HCEC 1CT (cell line): ENCODE data around the gene TGFB1.
"Not testable (repeated sequence)": the region's sequence is repeated elsewhere in the genome, so short reads cannot be mapped to it uniquely, and the experiment has no call there.

Experiments
- DNase-seq: peaks from one replicate; pipeline ENCODE4 v3.0.0-alpha.2; 2017

Gene TGFB1

DNA sequence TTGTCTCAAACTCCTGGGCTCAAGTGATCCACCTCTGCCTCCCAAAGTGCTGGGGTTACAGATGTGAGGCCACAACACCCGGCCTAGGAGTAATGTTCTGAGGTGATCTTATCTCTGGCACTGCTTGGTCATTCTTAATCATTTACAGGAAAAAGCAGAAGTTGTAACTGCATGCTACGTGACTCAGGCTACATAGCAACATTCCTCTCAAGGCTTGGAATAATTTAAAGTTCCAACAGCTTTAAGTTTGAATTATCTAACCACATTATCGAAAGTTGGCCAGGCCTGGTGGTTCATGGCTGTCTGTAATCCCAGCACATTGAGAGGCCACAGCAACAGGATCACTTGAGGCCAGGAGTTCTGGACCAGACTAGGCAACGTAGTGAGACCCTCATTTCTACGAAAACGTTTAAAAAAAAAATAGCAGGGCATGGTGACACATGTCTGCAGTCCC, 14.2 kb upstream of the TGFB1 start:
- peak; percentile 94 for DNase-seq

DNA sequence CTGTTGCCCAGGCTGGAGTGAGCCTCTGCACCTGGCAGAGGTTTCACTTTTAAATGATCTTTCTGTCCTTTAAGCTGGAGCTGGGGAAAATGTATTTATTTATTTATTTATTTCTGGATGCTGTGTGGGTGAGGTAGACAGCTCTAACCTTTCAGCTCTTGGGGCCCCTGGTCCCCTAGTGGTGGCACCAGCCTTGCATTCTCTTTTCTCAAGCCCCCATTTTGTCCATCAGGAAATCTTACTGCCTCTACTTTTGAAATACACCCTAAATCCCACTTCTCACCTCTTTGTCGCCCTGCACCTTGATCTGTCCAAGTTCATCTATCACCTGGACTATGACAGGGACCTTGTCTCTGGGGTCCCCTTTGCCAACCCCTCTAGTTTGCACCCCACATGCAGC, 12.4 kb upstream of the TGFB1 start:
- DNase-seq: peak; percentile 14

DNA sequence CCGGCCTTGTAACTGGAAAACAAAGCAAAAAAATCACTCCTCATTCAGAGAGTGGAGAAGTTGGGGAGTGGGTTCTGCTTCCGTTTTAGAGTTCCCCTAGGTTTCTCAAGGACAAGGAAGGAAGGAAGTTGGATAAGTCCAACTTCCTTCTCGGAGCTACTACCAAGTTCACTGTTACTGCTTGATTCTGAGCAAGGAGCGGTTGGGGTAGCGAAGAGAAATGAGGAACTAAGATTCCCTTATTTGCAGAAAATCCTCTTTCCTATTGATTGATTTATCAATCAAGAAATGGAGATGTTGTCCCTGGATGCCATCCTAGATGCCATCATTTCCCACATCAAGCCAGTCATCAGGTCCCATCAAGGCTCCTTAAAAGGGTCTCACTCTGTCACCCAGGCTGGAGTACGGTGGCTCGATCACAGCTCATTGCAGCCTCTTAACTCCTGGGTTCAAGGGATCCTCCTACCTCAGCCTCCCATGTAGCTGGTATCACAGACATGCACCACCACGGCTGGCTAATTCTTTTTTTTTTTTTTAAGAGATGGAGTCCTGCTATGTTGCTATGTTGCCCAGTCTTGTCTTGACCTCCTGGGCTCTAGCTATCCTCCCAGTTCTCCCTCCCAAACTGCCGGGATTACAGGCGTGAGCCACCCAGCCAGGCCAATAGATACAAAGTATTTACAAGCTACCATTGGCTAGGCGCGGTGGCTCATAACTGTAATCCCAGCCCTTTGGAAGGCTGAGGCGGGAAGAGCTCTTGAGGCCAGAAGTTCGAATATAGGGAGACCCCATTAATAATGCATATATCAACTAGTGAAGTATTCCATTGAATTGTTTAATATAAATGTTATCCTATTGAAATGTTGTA, 11.0 kb upstream of the TGFB1 start:
- no peak for DNase-seq

GRCh38 chr19:41363753-41364523, 10.2 kb upstream of the TGFB1 start, which contains the start of gene B9D2:
Gene B9D2 (minus strand): TSS chr19:41364149. CDS start chr19:41363519, 630 bp downstream.
- DNase-seq: peak; percentile 98

DNA sequence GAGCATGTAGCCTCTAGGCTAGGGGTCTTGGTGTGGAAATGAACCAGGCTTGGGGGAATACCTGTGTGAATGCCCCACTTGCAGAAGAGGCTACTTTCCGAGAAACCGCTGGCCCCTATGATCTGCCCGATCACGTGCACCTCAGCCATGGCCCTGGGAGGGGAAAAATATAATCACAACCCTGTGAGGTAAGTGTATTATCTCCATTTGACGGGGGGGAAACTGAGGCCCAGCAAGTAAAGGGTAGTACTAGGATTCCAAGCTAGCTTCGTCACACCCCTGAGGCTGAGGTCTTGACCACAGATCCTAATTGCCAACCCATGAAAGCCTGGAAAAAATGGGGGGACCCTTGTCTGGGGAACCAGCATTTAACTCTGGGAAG, 9.6 kb upstream of the TGFB1 start:
- no peak for DNase-seq

DNA sequence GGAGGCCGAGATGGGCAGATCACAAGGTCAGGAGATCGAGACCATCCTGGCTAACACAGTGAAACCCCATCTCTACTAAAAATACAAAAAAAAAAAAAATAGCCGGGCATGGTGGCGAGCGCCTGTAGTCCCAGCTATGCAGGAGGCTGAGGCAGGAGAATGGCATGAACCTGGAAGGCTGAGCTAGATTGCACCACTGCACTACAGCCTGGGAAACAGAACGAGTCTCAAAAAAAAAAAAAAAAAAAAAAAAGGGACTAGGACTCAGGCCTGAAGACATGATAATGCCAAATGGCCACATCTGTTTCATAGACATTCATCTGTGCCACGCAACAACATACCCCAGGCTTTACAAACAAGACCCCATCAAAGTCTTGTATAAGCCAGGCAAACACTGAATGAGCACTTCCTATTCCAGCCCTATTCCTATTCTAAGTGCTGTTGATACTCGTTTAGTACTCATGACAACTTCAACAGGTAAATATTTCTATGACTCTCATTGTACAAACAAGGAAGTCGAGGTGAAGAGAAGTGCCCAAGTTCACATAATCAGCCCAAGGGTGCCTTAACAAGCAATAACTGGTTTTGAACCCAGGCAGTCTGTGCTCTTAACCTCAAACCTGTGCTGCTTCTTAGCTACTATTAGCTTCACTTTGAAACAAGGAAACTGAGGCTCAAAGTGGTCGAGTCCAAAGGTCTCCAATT, 8.6 kb upstream of the TGFB1 start:
- DNase-seq: no peak

DNA sequence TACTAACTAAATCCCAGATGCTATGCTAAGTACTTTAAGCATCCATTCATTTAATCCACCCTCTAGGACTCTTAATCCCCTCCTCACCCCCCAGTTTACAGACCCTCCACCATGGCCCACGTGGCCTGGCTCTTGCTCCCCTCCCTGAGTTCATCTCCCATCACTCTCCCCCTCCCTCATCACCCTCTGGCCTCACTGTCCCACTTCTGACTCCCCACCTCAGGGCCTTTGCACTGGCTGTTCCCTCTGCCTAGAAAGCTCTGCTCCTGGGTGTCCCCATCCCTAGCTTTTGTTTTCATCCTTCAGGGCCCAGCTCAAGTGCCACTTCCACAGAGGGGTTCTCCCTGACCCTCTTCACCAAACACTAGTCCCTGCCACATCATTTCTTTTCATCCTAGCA, 6.0 kb upstream of the TGFB1 start:
- no peak for DNase-seq

DNA sequence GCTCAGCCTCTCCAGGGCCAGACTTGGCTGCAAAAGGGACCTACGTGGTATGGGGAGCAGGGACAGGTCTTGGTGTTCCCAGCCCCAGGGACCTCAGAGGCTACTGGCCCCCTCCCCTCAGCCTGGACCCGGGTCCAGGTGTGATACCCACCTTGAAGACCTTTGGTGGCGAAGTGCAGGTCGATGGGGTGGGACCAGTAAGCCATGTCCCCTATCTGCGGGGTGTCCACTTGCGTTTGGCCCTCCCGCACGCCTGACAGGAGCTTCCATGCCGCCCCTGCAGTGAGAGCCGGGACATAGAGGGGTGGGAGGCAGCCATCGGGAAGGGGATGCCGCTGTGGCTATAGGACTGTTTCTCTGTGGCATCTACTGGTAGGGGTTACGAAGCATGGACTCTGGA, 4.0 kb upstream of the TGFB1 start:
- DNase-seq: no peak

GRCh38 chr19:41356984-41357739, 3.4 kb upstream of the TGFB1 start:
- DNase-seq: no peak

DNA sequence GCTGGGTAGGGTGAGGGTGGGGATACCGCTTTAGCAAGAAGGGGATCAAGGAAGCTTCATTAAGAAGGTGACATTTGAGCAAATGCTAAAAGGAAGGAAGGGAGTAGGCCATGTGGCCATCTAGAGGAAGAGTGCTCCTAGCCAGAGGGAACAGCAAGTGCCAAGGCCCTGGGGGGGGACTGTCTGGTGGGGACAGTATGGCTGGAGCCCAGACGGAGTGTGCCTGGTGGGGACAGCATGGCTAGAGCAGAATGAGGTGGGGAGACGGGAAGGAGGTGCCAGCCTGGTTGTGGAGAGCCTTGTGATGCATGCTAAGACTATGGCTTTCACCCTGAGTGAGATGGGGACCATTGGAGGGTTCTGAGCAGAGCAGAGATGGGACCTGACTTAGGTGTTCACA, 2.1 kb upstream of the TGFB1 start:
- DNase-seq: no peak

GRCh38 chr19:41355035-41355434, 1.3 kb upstream of the TGFB1 start:
- no peak for DNase-seq

DNA sequence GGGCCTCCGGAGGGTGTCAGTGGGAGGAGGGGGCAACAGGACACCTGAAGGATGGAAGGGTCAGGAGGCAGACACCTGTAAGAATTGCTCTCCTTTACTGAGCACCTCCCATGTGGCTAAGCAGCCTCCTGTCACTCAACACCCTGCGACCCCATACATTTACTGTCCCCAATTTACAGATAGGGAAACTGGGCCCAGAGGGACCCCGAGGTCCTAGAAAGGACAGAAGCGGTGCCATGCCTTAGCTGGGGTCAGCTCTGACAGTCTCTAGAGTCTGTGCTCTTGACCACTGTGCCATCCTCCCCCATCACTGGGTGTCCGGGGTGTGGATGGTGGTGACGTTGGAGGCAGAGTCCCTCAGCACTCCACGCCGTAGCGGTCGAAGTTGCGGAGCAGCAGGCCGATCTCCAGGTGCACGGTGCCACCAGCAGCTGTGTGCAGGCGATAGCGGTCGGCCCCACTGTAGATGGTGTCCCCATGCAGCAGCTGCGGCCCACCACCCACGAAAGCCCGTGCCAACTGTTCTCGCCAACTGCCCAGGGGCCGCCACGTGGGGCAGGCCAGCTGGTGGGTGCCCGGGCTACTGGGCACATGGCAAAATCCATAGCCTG, 726 bp upstream of the TGFB1 start:
- no peak for DNase-seq

DNA sequence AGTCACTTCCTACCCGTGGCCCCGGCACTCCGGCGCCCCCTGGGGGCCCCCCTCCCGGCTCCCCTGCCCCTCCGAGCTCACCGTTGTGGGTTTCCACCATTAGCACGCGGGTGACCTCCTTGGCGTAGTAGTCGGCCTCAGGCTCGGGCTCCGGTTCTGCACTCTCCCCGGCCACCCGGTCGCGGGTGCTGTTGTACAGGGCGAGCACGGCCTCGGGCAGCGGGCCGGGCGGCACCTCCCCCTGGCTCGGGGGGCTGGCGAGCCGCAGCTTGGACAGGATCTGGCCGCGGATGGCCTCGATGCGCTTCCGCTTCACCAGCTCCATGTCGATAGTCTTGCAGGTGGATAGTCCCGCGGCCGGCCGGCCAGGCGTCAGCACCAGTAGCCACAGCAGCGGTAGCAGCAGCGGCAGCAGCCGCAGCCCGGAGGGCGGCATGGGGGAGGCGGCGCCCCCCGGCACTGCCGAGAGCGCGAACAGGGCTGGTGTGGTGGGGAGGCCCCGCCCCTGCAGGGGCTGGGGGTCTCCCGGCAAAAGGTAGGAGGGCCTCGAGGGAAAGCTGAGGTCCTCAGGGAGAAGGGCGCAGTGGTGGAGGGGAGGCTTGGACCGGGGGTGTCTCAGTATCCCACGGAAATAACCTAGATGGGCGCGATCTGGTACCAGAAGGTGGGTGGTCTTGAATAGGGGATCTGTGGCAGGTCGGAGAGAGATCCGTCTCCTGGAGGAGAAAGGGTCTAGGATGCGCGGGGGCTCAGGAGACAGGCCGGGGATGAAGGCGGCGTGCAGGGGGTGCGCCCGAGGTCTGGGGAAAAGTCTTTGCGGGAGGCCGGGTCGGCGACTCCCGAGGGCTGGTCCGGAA, 885 bp downstream of the TGFB1 start:
- DNase-seq: peak; percentile 58

DNA sequence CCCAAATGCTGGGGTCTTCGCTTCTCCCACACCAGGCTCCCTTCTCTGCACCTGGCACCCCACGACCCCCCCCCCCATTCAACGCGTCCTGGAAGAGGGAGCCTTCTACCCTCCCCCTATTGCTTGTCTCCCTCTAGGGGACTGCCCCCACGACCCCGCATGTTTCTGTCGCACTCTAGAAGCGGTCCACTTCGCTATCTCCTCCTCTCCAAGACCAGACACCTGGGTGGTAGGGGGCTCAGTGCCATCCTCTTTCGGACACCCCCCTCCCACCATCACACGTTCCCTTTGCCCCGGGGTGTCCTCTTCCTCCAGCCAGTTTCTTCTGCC, 1.5 kb downstream of the TGFB1 start:
- DNase-seq: no peak

GRCh38 chr19:41351339-41352245, 2.1 kb downstream of the TGFB1 start:
- peak; percentile 22 for DNase-seq

DNA sequence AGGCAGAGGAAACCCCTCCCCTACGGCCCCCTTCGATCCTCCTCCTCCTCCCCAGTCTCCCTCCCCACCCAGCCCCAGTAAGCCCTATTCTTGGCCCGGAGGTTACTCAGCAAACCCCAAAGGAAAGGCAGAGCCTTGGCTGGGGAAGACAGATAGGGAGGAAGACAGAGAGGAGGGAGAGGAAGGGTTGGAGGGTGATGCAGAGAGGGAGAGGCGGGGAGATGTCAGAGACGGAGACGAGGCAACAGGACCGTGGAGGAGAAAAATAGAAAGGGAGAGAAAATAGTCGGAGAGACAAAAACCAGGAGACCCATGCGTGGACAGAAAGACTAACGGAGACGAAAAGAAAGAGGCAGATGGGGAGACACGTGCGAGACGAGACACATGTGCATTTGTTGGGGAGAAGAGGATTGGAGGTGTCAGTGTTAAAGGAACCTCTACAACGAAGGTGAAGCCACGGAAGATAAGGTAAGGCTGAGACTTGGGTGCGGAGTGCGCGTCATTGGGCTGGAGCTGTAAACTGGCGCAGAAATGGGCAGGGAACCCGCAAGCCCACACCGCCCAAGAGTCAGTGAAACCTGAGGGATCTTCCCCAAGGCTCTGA, 2.9 kb downstream of the TGFB1 start:
- no peak for DNase-seq

GRCh38 chr19:41346916-41347315, 6.8 kb downstream of the TGFB1 start:
- DNase-seq: not testable (repeated sequence)

GRCh38 chr19:41344162-41344561, 9.6 kb downstream of the TGFB1 start:
- no peak for DNase-seq

DNA sequence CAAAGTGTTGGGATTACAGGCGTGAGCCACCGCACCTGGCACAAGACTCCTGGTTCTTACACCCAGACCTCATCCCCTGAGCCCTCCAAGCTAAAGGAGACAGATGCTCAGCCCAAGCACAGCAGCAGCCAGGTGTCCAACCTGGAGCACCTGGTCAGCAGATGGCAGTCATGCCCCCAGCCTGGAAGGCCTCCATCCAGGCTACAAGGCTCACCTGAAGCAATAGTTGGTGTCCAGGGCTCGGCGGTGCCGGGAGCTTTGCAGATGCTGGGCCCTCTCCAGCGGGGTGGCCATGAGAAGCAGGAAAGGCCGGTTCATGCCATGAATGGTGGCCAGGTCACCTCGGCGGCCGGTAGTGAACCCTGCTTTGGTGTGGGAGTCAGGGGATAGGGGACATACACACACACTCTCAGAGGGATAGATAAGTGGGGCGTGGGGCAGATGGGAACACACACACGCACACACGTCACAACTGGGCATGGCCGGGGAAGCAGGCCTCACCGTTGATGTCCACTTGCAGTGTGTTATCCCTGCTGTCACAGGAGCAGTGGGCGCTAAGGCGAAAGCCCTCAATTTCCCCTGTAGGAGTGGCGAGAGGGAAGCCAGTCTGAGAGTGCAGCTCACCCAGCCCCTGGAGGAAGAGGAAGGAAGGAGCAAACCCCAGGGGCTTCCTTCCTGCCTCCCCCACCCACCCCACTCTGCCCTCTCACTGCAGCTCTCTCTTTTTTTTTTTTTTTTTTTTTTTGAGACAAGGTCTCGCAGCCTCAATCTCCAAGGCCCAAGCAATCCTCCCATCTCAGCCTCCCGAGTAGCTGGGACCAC, 11.8 kb downstream of the TGFB1 start:
- no peak for DNase-seq
